ENCODE measurements around the gene GALNT18.

Gene GALNT18

DNA sequence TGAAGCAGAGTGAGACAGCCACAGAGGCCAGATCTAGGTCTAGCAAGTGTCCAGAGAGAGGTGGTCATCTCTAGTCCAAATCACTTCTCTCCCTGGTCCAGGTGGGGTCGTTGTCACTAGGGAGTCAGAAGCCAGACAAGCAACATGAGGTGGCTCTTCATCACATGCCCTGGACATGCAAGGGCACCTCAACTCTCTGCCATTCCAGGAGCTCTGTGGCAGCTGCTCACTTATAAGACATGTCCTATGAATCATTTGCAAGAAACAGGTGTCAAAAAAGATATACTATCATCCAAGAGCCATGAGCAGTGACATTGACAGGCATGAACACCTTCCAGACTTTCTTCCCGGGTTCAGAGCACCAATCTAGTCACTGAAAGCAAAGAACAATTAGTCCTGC, 130.8 kb downstream of the GALNT18 start:
- no peak for DNase-seq (ENCODE audit: extremely low read depth, low read depth)
- TF ChIP-seq, protein P1, sequence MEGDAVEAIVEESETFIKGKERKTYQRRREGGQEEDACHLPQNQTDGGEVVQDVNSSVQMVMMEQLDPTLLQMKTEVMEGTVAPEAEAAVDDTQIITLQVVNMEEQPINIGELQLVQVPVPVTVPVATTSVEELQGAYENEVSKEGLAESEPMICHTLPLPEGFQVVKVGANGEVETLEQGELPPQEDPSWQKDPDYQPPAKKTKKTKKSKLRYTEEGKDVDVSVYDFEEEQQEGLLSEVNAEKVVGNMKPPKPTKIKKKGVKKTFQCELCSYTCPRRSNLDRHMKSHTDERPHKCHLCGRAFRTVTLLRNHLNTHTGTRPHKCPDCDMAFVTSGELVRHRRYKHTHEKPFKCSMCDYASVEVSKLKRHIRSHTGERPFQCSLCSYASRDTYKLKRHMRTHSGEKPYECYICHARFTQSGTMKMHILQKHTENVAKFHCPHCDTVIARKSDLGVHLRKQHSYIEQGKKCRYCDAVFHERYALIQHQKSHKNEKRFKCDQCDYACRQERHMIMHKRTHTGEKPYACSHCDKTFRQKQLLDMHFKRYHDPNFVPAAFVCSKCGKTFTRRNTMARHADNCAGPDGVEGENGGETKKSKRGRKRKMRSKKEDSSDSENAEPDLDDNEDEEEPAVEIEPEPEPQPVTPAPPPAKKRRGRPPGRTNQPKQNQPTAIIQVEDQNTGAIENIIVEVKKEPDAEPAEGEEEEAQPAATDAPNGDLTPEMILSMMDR (IDR thresholded peaks at IDR 0.05; ENCODE audit: low read depth, low read length): no peak

DNA sequence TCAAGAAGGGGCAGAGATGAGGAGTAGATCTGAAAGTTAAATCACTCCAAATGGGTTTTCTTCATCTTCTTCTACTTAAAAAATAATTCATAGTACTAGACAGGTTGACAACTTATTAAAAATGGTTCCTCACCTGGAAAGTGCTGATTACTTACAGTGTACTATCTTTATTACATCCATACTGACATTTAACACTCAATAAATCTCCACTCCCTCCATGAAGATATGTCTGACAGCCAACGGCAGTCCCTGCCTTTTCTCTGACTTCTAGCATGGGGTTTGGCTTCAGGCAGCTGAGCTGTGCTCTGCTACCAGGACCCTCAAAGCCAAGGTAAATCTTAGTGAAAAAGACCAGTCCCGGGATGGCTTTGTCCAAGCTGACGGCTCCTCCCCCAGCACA, 135.4 kb downstream of the GALNT18 start:
- TF ChIP-seq, protein P1 (IDR thresholded peaks at IDR 0.05; ENCODE audit: low read depth, low read length): no peak
- DNase-seq (ENCODE audit: extremely low read depth, low read depth): no peak

DNA sequence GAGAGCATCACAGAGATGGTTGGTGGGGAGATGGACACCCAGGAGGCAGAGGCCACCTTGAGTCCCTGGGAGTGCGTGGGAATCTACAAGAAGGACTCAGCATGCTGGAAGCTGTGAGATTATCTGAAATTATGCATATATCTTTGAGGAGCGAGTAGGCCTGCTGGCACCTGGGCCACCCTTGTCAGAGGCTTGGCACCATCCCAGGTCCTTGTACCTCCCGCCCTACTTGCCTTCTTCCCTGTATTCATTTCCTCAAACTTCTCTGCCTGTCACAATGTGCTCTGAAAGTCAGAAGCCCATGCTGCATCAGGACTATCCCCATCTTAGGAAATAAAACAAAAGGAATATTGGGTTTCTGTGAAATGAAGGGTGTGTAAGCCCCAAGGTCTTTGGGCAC, 135.8 kb downstream of the GALNT18 start:
- TF ChIP-seq, protein P1 (IDR thresholded peaks at IDR 0.05; ENCODE audit: low read depth, low read length): no peak
- no peak for DNase-seq (ENCODE audit: extremely low read depth, low read depth)

DNA sequence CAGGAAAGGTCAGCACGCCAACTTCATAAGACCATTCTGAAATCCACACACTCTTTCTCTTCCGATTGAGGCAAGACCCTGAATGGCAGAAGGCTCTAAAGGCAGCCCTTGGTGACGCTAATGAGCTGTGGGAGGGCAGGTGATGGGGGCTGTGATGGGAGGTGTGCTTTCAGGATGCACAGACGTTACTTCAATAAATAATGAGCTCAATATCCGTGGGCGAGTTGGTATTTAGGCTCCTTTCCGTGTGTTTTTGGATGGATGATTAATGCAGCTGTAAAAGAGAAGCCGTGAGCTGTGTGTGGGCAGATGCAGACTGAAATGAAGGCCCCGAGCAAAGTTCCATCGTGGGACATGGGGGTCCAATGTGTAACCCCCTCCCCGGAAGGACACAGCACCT, 138.2 kb downstream of the GALNT18 start:
- no peak for DNase-seq (ENCODE audit: extremely low read depth, low read depth)
- TF ChIP-seq, protein P1 (IDR thresholded peaks at IDR 0.05; ENCODE audit: low read depth, low read length): no peak

DNA sequence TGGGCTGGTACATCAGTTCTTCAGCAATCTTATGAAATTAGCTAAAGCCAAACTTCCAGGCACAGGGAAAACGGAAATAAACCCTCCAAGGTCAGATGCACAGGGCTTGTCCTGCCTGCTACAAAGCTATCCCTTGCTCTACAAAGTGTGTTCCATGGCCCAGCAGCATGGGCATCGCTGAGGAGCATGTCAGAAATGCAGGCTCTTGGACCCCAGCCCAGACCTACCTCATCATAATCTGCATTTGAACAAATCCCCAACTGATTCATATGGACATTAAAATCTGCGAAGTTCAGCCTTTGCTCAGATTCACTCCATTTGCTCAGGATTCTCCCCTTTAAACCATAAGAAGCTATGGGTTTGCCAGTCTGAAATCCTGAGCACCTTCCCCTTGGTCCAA, 139.1 kb downstream of the GALNT18 start:
- TF ChIP-seq, protein P1 (IDR thresholded peaks at IDR 0.05; ENCODE audit: low read depth, low read length): no peak

DNA sequence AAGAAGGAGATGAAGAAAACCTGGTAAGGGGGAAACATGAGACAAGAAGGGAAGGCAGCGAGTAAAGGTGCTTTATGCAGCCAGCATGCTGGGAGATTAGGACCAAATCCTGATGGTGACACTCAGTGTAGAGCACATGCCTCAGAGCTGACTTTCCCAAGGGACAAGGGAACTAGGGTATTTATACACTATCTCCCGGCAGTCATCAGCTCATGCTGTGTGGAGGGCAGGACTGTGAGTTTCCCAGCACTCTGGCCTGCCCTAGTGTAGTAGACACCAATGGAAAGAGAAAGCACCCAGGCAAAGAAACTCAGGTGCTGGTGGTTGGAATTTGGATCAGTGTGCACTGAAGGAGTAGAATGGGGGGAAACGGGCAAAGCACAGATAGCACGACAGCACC, 140.4 kb downstream of the GALNT18 start:
- TF ChIP-seq, protein P1 (IDR thresholded peaks at IDR 0.05; ENCODE audit: low read depth, low read length): no peak
- no peak for DNase-seq (ENCODE audit: extremely low read depth, low read depth)

More for the DNA sequence above, 139.1 kb downstream of the GALNT18 start:
- no peak for DNase-seq (ENCODE audit: extremely low read depth, low read depth)

DNA sequence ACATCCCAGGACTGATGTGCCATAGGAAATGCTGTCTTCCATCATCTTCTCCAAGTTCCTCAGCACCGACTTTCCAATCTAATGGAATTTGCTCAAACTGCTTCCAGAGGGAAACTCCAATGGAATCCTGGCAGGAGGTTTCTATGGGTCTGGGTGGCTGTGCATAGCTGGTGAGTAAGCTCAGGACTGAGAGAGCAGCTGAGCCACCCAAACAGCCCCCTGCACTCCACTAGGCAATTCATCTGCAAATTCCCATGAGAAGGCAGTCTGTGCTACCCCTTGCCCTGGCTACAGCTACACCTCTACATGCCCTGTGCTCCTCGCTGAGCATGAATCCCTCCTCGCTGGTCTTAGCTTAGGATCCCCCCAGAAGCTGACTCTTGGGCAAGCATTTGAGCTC, 140.8 kb downstream of the GALNT18 start:
- TF ChIP-seq, protein P1 (IDR thresholded peaks at IDR 0.05; ENCODE audit: low read depth, low read length): no peak
- no peak for DNase-seq (ENCODE audit: extremely low read depth, low read depth)

Measured in AG09319 (cell line).